ENCODE measurements around the gene TTC24. TPM values are rescaled to one million over a fixed set of nuclear protein-coding genes. Genes with fewer than 3 reads are reported as not detected.

TTC24 gene
- total RNA-seq, 1 donor from 2014 or later, result not detected

GRCh38 chr1:156554971-156555370, 24.6 kb upstream of the TTC24 start:
- no peak for ATAC-seq

DNA sequence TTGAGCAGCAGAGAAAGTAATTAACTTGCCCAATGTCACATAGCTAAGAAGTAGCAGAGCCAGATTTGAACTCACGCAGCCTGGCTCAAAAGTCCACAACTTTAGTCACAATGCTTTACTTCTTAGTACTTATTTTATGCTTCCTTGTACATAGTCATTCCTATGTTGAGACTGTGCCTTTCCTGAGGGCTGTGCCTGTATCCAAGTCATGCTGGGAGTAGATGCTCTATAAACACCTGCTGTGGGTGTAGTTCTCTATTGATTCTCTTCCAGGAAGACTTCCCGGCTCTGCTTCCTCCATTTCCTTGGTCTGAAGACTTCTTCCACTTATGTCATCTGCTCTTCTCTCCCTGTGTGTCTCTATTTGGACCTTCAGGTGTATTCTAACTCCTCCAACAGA, 23.8 kb upstream of the TTC24 start:
- ATAC-seq, result no peak

DNA sequence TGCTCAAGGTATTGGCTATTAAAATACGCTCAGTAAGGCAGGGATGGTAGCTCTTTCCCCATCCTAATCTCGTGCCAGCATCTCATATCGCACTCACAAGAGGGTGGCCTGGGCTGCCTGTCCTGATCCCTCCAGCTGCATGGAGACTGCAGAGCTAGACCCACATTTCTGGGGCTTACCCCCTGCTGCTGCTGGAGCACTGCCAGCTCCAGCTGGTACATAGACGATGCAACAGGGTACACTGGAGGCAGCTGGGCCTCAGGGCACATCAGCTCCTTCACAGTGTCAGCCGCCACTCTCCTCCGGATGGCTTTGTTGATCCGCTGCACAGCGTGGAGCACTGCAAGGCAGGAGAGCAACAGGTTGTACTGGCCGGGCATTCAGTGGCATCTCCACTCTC, 23.2 kb upstream of the TTC24 start:
- no peak for ATAC-seq

- no peak for ATAC-seq
Observed at GRCh38 chr1:156559086-156559796, 20.3 kb upstream of the TTC24 start.

- ATAC-seq, result no peak
Observed at GRCh38 chr1:156559797-156560385, 19.6 kb upstream of the TTC24 start.

DNA sequence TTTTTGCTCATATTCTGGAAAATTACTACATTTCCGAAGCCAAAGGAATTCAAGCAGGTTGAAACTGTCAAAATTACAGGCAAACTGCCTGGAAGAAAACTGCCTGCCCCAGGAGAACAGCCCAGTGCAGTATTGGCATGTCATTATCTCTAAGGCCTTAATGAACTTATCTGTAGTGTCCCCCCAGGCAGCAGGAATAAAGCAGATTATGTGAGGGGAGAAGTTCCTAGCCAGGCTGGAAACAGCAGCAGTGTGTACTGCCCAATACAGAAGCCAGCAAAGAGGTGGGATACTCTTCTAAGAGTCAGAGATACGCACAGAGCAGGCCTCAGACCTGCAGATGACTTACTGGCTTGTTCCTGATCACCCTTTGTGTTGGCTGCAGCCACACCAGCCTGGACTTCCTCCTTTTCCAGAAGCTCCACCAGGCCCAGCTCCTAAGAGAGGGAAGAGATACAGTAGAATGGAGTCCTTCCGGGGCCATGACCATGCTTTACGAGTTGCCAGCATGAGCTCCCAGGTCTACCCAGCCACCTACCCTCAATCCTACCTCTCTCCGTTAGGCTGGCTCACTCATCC, 18.8 kb upstream of the TTC24 start:
- no peak for ATAC-seq

- ATAC-seq, result no peak
Observed at GRCh38 chr1:156565519-156565918, 14.0 kb upstream of the TTC24 start.

GRCh38 chr1:156566436-156566835, 13.1 kb upstream of the TTC24 start:
- ATAC-seq, result no peak

- peak; percentile 80 for ATAC-seq
Observed at GRCh38 chr1:156571261-156571852, 8.2 kb upstream of the TTC24 start.

GRCh38 chr1:156571919-156572662, 7.4 kb upstream of the TTC24 start, which contains the start of gene IQGAP3:
Gene IQGAP3, minus strand, starts transcription at chr1:156572565. Its CDS starts 36 bp downstream, at chr1:156572529.
- peak; percentile 90 for ATAC-seq

GRCh38 chr1:156572663-156573018, 6.9 kb upstream of the TTC24 start:
- no peak for ATAC-seq

DNA sequence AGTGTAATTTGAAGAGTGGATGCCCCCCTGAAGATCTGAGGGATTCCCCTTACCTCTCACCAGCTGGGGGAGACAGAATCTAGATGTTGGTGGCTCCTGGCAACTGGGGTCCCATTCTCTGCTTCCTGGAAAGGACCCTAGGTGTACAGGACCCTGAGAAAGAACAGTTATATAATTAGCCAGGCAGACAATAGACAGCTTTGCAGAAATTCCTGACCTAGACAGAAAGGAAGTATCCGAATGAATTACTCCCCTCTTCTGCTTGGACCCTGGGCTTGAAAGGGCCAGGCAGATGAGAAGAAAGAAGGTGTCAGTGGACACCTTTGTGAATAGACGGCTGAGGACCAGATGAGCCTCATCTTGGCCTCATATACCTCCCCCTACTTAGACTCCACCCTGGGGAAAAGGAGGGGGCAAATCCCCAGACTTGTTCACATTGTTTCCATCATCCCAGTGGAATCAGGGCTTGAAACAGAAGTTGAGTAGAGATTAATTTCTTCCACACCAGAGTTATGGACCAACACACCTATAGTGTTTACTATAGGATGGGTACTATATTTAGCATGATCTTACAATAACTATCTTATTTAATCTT, 5.4 kb upstream of the TTC24 start:
- no peak for ATAC-seq

- no peak for ATAC-seq
Observed at GRCh38 chr1:156577550-156577949, 2.0 kb upstream of the TTC24 start.

- no peak for ATAC-seq
Observed at GRCh38 chr1:156578055-156578454, 1.5 kb upstream of the TTC24 start.

DNA sequence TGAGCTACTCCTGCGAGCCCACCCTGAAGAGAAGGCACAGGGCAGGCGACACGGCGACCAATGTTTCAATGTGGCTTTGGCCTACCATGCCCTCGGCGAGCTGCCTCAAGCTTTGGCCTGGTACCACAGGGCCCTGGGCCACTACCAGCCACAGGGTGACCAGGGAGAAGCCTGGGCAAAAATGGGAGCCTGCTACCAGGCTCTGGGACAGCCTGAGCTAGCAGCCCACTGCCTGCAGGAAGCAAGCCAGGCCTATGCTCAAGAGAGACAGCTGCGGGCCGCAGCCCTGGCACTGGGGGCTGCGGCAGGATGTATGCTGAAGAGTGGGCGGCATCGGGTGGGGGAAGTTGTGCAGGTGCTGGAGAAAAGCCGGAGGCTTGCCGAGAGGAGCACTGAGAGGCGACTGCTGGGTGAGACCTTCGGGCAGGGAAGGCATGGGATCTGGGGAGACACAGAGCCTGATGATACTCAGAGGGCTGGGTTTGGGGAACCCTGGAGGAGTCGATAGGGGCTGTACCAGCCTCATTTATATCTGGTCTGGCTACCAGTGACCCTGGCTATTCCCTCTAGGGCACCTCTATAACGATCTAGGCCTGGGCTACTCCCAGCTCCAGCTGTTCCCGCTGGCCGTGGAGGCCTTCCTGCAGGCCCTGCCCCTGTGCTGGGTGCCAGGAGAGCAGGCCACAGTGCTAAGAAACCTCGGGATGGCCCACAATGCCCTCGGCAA, 2.3 kb downstream of the TTC24 start:
- ATAC-seq, result no peak

DNA sequence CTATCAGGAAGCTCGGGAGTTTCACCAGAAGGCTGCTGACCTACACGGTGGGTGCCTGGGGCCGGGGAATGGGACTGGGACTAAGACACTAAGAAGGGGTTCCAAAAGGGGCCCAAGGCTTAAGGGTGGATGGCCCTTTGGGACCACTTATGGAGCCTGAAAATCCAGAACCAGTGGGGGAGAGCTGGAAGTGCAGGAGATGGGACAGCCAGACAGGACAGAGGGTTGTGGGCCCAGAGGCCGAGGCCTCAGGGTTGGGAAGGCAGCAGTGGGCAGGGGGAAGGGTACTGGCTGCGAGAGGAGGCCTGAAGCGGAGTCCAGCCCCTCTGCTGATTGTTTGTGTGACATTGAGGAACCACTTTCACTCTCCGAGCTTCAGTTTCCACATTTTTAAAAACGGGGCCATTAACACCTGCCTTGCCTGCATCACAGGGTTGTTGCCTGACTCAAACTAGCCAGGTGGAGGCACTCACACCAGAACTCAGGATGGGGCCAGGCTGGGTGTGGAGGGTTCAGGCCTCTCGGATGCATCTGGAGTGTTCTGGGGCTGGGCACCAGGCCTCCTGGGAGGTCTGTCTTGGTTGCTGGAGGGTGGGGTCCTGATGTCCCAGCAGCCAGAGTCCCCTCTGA, 3.0 kb downstream of the TTC24 start:
- no peak for ATAC-seq

- ATAC-seq, result peak; percentile 48
Observed at GRCh38 chr1:156583821-156584622, 4.5 kb downstream of the TTC24 start.

DNA sequence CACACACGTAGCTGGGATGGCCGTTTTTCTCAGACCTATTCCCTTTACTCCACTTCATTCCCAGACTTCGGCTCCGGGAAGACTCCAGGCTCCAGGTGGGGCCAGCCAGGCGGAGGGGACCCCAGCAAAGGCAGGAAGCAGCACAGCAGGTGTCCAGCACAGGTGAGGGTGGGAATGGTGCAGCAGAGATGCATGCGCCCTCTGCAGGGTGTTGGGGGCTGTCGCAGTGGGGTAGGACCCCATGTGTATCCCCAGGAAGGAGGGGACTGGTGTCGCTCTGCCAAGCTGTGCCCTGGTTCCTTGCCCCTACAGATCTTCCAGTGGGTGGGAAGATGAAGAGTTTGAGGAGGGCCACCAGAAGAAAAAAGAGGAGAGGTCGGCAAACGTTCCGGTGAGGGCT, 5.3 kb downstream of the TTC24 start:
- ATAC-seq, result no peak

GRCh38 chr1:156586323-156586722, 6.8 kb downstream of the TTC24 start:
- peak; percentile 4 for ATAC-seq

DNA sequence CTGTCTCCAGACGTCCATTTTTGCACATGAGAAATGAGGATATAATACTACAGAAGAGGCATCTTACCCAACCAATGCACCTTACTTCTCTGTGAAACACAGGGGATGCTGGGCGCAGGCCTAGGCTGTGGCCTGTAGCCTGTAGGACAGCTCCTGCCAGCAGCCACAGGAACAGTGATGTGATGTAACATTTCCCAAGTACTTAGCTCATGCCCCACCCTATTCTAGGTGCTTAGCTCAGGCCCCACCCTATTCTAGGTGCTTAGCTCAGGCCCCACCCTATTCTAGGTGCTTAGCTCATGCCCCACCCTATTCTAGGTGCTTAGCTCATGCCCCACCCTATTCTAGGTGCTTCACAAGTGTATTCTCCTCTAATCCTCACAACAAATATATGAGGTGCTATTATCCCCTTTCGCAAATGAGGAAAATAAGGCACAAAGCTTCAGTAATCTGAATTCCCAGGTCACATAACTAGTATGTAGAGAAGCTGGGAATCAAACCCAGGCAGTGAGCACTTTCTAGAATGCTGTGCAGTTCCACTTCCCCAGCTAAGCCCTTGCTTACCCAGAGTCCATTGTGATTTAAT, 7.5 kb downstream of the TTC24 start:
- ATAC-seq, result peak; percentile 84

Data from esophagus mucosa (tissue), 1 donor.